Transverse colon (tissue), 4 donors: ENCODE data around the gene TM9SF1. TPM values are rescaled to one million over a fixed set of nuclear protein-coding genes. Genes with fewer than 3 reads are reported as not detected.

ENCODE experiments used
- DNase-seq: peaks from one replicate; pipeline ENCODE4 v3.0.0-alpha.2; 2019
- H3K27ac ChIP-seq, 4 donors: fragments of 200-600 bp; sonication (generic); 2 replicates each; pipeline ENCODE4 v1.5.1; 2016 to 2018; ENCODE audit warnings: inconsistent platforms in 4 of 4
- H3K27me3 ChIP-seq: fragments of 200-600 bp; sonication (generic); 2 replicates; pipeline ENCODE4 v1.5.1; 2017; ENCODE audit warnings: inconsistent platforms
- H3K36me3 ChIP-seq, 4 donors: fragments of 200-600 bp; sonication (generic); 2 replicates each; pipeline ENCODE4 v1.5.1; 2017 to 2019; ENCODE audit warnings: inconsistent platforms in 4 of 4
- H3K4me1 ChIP-seq, 4 donors: fragments of 200-600 bp; sonication (generic); 2 replicates each; pipeline ENCODE4 v1.5.1; 2017 to 2020; ENCODE audit warnings: inconsistent platforms in 4 of 4
- H3K4me3 ChIP-seq, 4 donors: fragments of 200-600 bp; sonication (generic); 1 replicate in 1 of 4; 2 replicates in 3 of 4; pipeline versions ENCODE4 v1.5.1 to v1.6.1; 2017 to 2019; ENCODE audit warnings: inconsistent platforms in 4 of 4
- H3K9me3 ChIP-seq, 2 donors: fragments of 200-600 bp; sonication (generic); 2 replicates each; pipeline ENCODE4 v1.5.1; 2017 to 2019; ENCODE audit warnings: inconsistent platforms in 2 of 2
- CTCF ChIP-seq, 5 experiments: fragments of 200-600 bp in 3 of 5; fragments of 450-650 bp in 2 of 5; sonication (generic) in 3 of 5; IDR thresholded peaks; 1 replicate in 2 of 5; 2 replicates in 3 of 5; pipeline ENCODE4 v1.5.1; 2016 to 2017; ENCODE audit warnings: antibody characterized with exemption in 5 of 5, inconsistent platforms in 3 of 5, mild to moderate bottlenecking in 2 of 5, moderate library complexity in 1 of 5
- EP300 ChIP-seq: sonication (generic); formaldehyde crosslinking; IDR thresholded peaks from one replicate; pipeline ENCODE4 v1.6.1; 2017; ENCODE audit warnings: antibody characterized with exemption, low read depth
- POLR2A ChIP-seq: fragments of 450-650 bp; IDR thresholded peaks from one replicate; pipeline ENCODE4 v1.6.1; 2016; ENCODE audit warnings: antibody characterized with exemption, mild to moderate bottlenecking, moderate library complexity
- POLR2AphosphoS5 ChIP-seq, 3 donors: sonication (generic); formaldehyde crosslinking; IDR thresholded peaks; one replicate each; pipeline ENCODE4 v1.6.1; 2016; ENCODE audit warnings: antibody characterized with exemption in 3 of 3
- WGBS, 2 donors: methylation state at CpG; one replicate each; pipeline ENCODE4 v1.1.5; 2018; ENCODE audit warnings: low coverage in 1 of 2; 5-methylcytosine and 5-hydroxymethylcytosine counted together
- in situ Hi-C, 4 donors: fragments of 200-750 bp; cut with MboI; loops; one replicate each; pipeline versions ENCODE4 v1.15.0 to v1.15.1; 2017; ENCODE audit warnings: low sequenced_read_pairs in 3 of 4, low pct_ligation_motif_present in 1 of 4, low pct_unique_long_range_greater_than_20kb in 1 of 4
- intact Hi-C: fragments of 100-400 bp; cut with DNase I; formaldehyde crosslinking; loops from one replicate; pipeline ENCODE4 v1.15.1; 2023; ENCODE audit warnings: low total_unique reads
- small RNA-seq, 4 donors: library from RNA; depleted of rRNA; stranded (forward); fragments of <200 nt; gene quantifications; one replicate each; pipeline ENCODE3, GENCODE V24; 2016
- total RNA-seq, 4 donors: library from RNA; depleted of rRNA; stranded (reverse); fragments of >200 nt; gene quantifications; one replicate each; pipeline ENCODE4 v1.1.0, GENCODE V29; 2016

The TM9SF1 gene
- total RNA-seq, 4 donors from 2014 or later = 32.9 to 127 (median 63.9) TPM

- DNase-seq = no peak
- Histone ChIP-seq H3K36me3 (peaks cover 0 to 10% (median under 1%) of the 10 kb centered on the region in 4 donors), H3K9me3 (no peaks in the 10 kb centered on the region), H3K27ac (no peak overlapping the region), H3K4me3 (no peak overlapping the region), H3K4me1 (peaks cover 24 to 68% (median 45%) of the 10 kb centered on the region in 4 donors), H3K27me3 (no peaks in the 10 kb centered on the region)
- TF ChIP-seq EP300 (no peak), CTCF (IDR thresholded peaks at IDR 0.05) (no peak), POLR2AphosphoS5 (IDR thresholded peaks at IDR 0.05) (no peak), POLR2A (no peak)
- in situ Hi-C loops = no loop called here
- intact Hi-C loops = no loop called here
- 78% methylated on average over 2 of the region's 2 CpGs; no CpG with 5 or more reads in 1 of the 2 donors for WGBS, 2 donors
Measured at GRCh38 chr14:24143511-24143910, 51.7 kb downstream of the TM9SF1 start.

GRCh38 chr14:24141097-24141880, 54.0 kb downstream of the TM9SF1 start, which contains the start of gene EMC9:
Gene EMC9, minus strand, starts transcription at chr14:24141591. Its CDS starts 287 bp downstream, at chr14:24141304.
- peak; percentile 100 for DNase-seq
- Histone ChIP-seq H3K27ac (peak within 1 kb of the TSS; percentile 91 to 99 (median 95)), H3K9me3 (no peaks in the 10 kb centered on the region), H3K36me3 (peaks cover 0 to 19% (median 2%) of the 10 kb centered on the region in 4 donors), H3K4me1 (peaks cover 29 to 81% (median 47%) of the 10 kb centered on the region in 4 donors), H3K4me3 (peak within 1 kb of the TSS; percentile 49 to 98 (median 73)), H3K27me3 (no peaks in the 10 kb centered on the region)
- in situ Hi-C loops = no loop called here
- TF ChIP-seq EP300 (no peak), CTCF (IDR thresholded peaks at IDR 0.05) (peak; percentile 49 to 92 (median 69)), POLR2AphosphoS5 (IDR thresholded peaks at IDR 0.05) (peak; percentile 88 to 92 (median 91)), POLR2A (peak; percentile 89)
- 1% methylated on average over 58 of the region's 65 CpGs; no CpG with 5 or more reads in 1 of the 2 donors for WGBS, 2 donors
- intact Hi-C loops = no loop called here

GRCh38 chr14:24139272-24139934, 55.8 kb downstream of the TM9SF1 start:
- TF ChIP-seq EP300 (no peak), POLR2A (no peak), CTCF (IDR thresholded peaks at IDR 0.05) (no peak), POLR2AphosphoS5 (IDR thresholded peaks at IDR 0.05) (no peak)
- in situ Hi-C loops = no loop called here
- no peak for DNase-seq
- intact Hi-C loops = loop anchor here (5.0 kb wide), 1 partner anchor 158 kb away; the partner anchor contains the start of genes DHRS1 and NOP9
- H3K4me1 ChIP-seq = peaks cover 24 to 69% (median 42%) of the 10 kb centered on the region in 4 donors
- 33 to 71% methylated on average over 1 to 9 of the region's 9 CpGs for whole genome bisulfite sequencing, 2 donors
- H3K9me3 ChIP-seq = no peaks in the 10 kb centered on the region
- H3K27me3 ChIP-seq = no peaks in the 10 kb centered on the region
- H3K4me3 ChIP-seq = no peak overlapping the region
- H3K36me3 ChIP-seq = peaks cover 0 to 19% (median 2%) of the 10 kb centered on the region in 4 donors
- peak overlapping the region; percentile 91 to 99 (median 95) for H3K27ac ChIP-seq

Small RNA genes lying within 50 kb of the gene (small RNA-seq; reads per million reads assigned to genes)
- gene AL136295.4 (0 reads per million in 4 donors), gene CHMP4A (0 reads per million in 4 donors), gene IPO4 (0 to 0.28 (median 0) reads per million in 4 donors), gene IRF9 (0 to 0.12 (median 0) reads per million in 4 donors), gene MDP1 (0 reads per million in 4 donors), gene RNA5SP383 (0.18 to 1.5 (median 0.99) reads per million in 4 donors)

Other genes with a start within 250 kb of the TM9SF1 start
- gene DHRS4, start 241.7 kb downstream of the TM9SF1 start, total RNA-seq = 10 to 100 TPM; 29.9 to 54.9 (median 42.6) TPM
- gene DHRS4L2, start 206.5 kb downstream of the TM9SF1 start, total RNA-seq = 10 to 100 TPM; 18.1 to 38.9 (median 27.6) TPM
- gene CARMIL3, start 143.4 kb downstream of the TM9SF1 start, total RNA-seq = 1 to 10 TPM in 3 of 4 donors, under 1 TPM in 1; 0.20 to 4.1 (median 3.0) TPM
- 1 to 10 TPM in 1 of 4 donors, not detected in 3; 3.4 TPM for gene CPNE6, start 123.9 kb downstream of the TM9SF1 start, total RNA-seq
- gene PCK2, start 101.1 kb downstream of the TM9SF1 start, total RNA-seq = 100 to 1,000 TPM in 3 of 4 donors, 10 to 100 TPM in 1; 74.4 to 238 (median 130) TPM
- 100 to 1,000 TPM in 3 of 4 donors, 10 to 100 TPM in 1; 86.4 to 267 (median 198) TPM for gene DCAF11, start 80.7 kb downstream of the TM9SF1 start, total RNA-seq
- gene NRL, start 80.5 kb downstream of the TM9SF1 start, total RNA-seq = 1 to 10 TPM in 3 of 4 donors, not detected in 1; 1.1 to 2.9 (median 1.6) TPM
- 1 to 10 TPM in 2 of 4 donors, not detected in 2; 1.4 to 1.6 TPM for gene FITM1, start 64.8 kb downstream of the TM9SF1 start, total RNA-seq
- gene PSME1, start 59.2 kb downstream of the TM9SF1 start, total RNA-seq = 100 to 1,000 TPM in 2 of 4 donors, 10 to 100 TPM in 2; 38.8 to 198 (median 132) TPM
- 10 to 100 TPM in 2 of 4 donors, 1 to 10 TPM in 1, not detected in 1; 2.2 to 15.4 (median 12.3) TPM for gene EMC9, start 53.9 kb downstream of the TM9SF1 start, total RNA-seq
- 10 to 100 TPM; 59.5 to 69.8 (median 68.5) TPM for gene PSME2, start 48.8 kb downstream of the TM9SF1 start, total RNA-seq
- gene RNF31, start 47.9 kb downstream of the TM9SF1 start, total RNA-seq = 100 to 1,000 TPM in 1 of 4 donors, 10 to 100 TPM in 3; 56.7 to 258 (median 71.2) TPM
- gene IRF9, start 34.2 kb downstream of the TM9SF1 start, total RNA-seq = 10 to 100 TPM; 44.2 to 81.9 (median 52.4) TPM
- gene REC8, start 23.4 kb downstream of the TM9SF1 start, total RNA-seq = 100 to 1,000 TPM in 1 of 4 donors, 10 to 100 TPM in 3; 11.3 to 112 (median 31.2) TPM
- gene IPO4, start 6.6 kb downstream of the TM9SF1 start, total RNA-seq = 10 to 100 TPM in 3 of 4 donors, 1 to 10 TPM in 1; 10.0 to 60.5 (median 37.3) TPM
- not detected for gene TSSK4, start 10.3 kb upstream of the TM9SF1 start, total RNA-seq
- 10 to 100 TPM in 3 of 4 donors, 1 to 10 TPM in 1; 7.0 to 81.3 (median 59.0) TPM for gene CHMP4A, start 18.0 kb upstream of the TM9SF1 start, total RNA-seq
- 100 to 1,000 TPM in 1 of 4 donors, 10 to 100 TPM in 3; 11.1 to 116 (median 40.2) TPM for gene MDP1, start 20.6 kb upstream of the TM9SF1 start, total RNA-seq
- gene NEDD8, start 36.9 kb upstream of the TM9SF1 start, total RNA-seq = 100 to 1,000 TPM in 1 of 4 donors, 10 to 100 TPM in 3; 42.2 to 113 (median 69.9) TPM
- 10 to 100 TPM in 3 of 4 donors, 1 to 10 TPM in 1; 4.2 to 72.5 (median 46.3) TPM for gene GMPR2, start 37.5 kb upstream of the TM9SF1 start, total RNA-seq
- 100 to 1,000 TPM in 1 of 4 donors, 10 to 100 TPM in 3; 26.9 to 120 (median 42.2) TPM for gene TINF2, start 47.2 kb upstream of the TM9SF1 start, total RNA-seq
- 10 to 100 TPM in 1 of 4 donors, 1 to 10 TPM in 2, not detected in 1; 1.4 to 96.5 (median 2.2) TPM for gene TGM1, start 67.7 kb upstream of the TM9SF1 start, total RNA-seq
- 100 to 1,000 TPM in 1 of 4 donors, 10 to 100 TPM in 3; 47.3 to 227 (median 53.0) TPM for gene RABGGTA, start 76.2 kb upstream of the TM9SF1 start, total RNA-seq
- gene DHRS1, start 104.3 kb upstream of the TM9SF1 start, total RNA-seq = 100 to 1,000 TPM in 1 of 4 donors, 10 to 100 TPM in 3; 84.2 to 106 (median 94.6) TPM
- gene NOP9, start 104.4 kb upstream of the TM9SF1 start, total RNA-seq = 10 to 100 TPM; 18.8 to 20.9 (median 19.3) TPM
- 100 to 1,000 TPM in 1 of 4 donors, 10 to 100 TPM in 2, 1 to 10 TPM in 1; 6.7 to 168 (median 23.6) TPM for gene CIDEB, start 112.5 kb upstream of the TM9SF1 start, total RNA-seq
- 10 to 100 TPM in 1 of 4 donors, 1 to 10 TPM in 3; 4.4 to 81.5 (median 7.1) TPM for gene LTB4R2, start 114.7 kb upstream of the TM9SF1 start, total RNA-seq
- gene LTB4R, start 116.1 kb upstream of the TM9SF1 start, total RNA-seq = 1 to 10 TPM; 1.1 to 8.3 (median 6.2) TPM
- 10 to 100 TPM in 3 of 4 donors, 1 to 10 TPM in 1; 7.9 to 74.8 (median 21.3) TPM for gene ADCY4, start 139.6 kb upstream of the TM9SF1 start, total RNA-seq
- gene RIPK3, start 144.6 kb upstream of the TM9SF1 start, total RNA-seq = 100 to 1,000 TPM in 1 of 4 donors, 10 to 100 TPM in 3; 19.3 to 156 (median 53.6) TPM
- 10 to 100 TPM; 13.4 to 58.0 (median 20.9) TPM for gene NFATC4, start 172.7 kb upstream of the TM9SF1 start, total RNA-seq
- gene NYNRIN, start 203.6 kb upstream of the TM9SF1 start, total RNA-seq = 10 to 100 TPM in 1 of 4 donors, 1 to 10 TPM in 3; 2.6 to 11.4 (median 9.0) TPM
- 1 to 10 TPM in 3 of 4 donors, under 1 TPM in 1; 0.79 to 9.7 (median 1.6) TPM for gene CBLN3, start 234.2 kb upstream of the TM9SF1 start, total RNA-seq
- 100 to 1,000 TPM in 2 of 4 donors, 10 to 100 TPM in 2; 65.7 to 129 (median 101) TPM for gene KHNYN, start 234.5 kb upstream of the TM9SF1 start, total RNA-seq
- gene SDR39U1, start 247.3 kb upstream of the TM9SF1 start, total RNA-seq = 100 to 1,000 TPM in 1 of 4 donors, 10 to 100 TPM in 3; 18.3 to 202 (median 39.3) TPM